ENCODE results near the gene GRAMD4. TPM values are rescaled to one million over a fixed set of nuclear protein-coding genes. Genes with fewer than 3 reads are reported as not detected.

The GRAMD4 gene
- total RNA-seq, 2 experiments from 2014 or later: 52.9 to 54.8 TPM

DNA sequence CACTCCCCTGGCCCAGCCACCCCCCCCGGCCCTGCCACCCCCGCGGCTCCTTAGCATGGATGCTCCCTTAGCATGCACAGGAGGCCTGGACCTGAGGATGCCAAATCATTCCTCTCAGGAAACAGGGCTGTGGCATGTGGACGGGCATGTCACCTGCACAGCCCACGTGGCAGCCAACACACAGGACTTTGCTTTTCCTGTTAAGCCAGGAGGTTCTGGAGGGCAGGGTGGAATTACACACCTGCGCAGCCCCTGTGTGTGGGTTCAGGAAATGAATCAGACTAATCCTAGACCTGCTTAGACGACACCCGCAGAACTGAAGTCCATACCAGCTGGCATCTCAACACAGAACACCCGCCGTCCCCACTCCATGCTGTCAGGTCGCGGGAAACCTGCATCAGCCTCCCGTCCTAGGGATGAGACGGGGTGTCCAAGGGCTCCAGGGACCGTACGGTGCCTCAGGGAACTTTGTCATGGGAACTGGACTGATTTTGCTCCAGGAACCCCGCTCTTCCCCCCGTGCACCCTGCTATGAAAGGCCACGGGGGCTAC is 107.7 kb downstream of the GRAMD4 start:
- Mint-ChIP-seq H3K9me3 (no peaks in the 10 kb centered on the region), H3K36me3 (ENCODE audit: low read depth) (peaks cover 51% of the 10 kb centered on the region), H3K27me3 (no peaks in the 10 kb centered on the region), H3K4me3 (no peak overlapping the region), H3K4me1 (peaks cover 22% of the 10 kb centered on the region), H3K27ac (no peak overlapping the region)
- ChIA-PET CTCF (no interaction called here), POLR2A (no interaction called here)
- DNase-seq: no peak

- H3K4me1 Mint-ChIP-seq: peaks cover 22% of the 10 kb centered on the region
- H3K27ac Mint-ChIP-seq: no peak overlapping the region
- no peaks in the 10 kb centered on the region for H3K27me3 Mint-ChIP-seq
- CTCF ChIA-PET: no interaction called here
- H3K36me3 Mint-ChIP-seq (ENCODE audit: low read depth): peaks cover 51% of the 10 kb centered on the region
- POLR2A ChIA-PET: no interaction called here
- no peak overlapping the region for H3K4me3 Mint-ChIP-seq
- H3K9me3 Mint-ChIP-seq: no peaks in the 10 kb centered on the region
- DNase-seq: no peak
These were observed 108.3 kb downstream of the GRAMD4 start for GRCh38 chr22:46728470-46728869.

Other genes starting within 250 kb of the GRAMD4 start
- under 1 TPM; 0.10 to 0.13 TPM for gene CELSR1, start 82.8 kb upstream of the GRAMD4 start, total RNA-seq
- gene CERK, start 117.9 kb downstream of the GRAMD4 start, total RNA-seq: 10 to 100 TPM; 68.7 to 73.4 TPM
- gene TBC1D22A, start 142.3 kb downstream of the GRAMD4 start, total RNA-seq: 10 to 100 TPM; 38.5 to 41.0 TPM